Kasumi-1 (cell line): ENCODE data around the gene ALKBH4.
"Not testable (repeated sequence)": the region's sequence is repeated elsewhere in the genome, so short reads cannot be mapped to it uniquely, and the experiment has no call there.

Experiments
- DNase-seq, 2 experiments: peaks; one replicate each; lab custom pipeline; 2025; lab: John Stamatoyannopoulos, UW

The ALKBH4 gene

DNA sequence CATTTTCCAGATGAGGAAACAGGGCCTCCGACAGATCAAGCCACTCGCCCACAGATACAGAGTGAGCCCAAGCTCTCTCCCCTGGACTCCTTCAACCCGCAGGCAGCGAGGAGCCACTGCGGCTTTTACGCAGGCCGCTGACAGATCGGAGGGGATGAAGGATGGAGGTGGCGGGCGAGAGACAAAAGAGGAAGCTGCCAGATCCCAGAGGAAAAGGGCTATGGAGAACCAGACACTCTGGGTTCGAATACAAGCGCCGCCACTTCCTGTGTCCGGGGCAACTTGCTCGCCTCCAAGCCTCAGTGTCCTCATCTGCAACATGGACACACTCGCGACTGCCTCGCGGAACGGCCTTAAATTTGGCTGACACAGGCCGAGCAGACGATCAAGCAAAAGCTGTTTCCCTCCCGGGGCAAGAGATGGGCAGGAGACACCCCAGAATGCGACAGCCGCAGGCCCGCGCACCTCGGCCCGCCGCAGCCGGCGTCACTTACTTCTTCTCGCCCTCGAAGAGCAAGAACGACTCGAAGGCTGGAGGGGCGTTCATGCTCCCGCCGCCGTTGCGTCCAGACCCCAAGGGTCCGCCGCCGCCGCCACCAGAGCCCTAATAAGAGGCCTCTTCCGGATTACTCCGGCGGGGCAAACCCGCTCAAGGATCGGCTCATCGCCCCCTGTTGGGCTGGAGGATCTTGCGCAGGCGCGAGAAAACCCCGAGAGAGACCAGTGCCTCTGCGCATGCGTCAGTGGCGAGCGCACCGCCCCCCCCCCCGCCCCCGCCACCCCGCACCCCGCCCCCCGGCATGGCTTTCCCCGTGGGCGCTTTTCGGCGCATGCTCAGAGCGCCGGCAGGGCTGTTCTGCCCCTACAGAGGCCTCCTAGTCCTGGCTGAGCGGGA is 13.9 kb upstream of the ALKBH4 start, which contains the start of gene POLR2J:
POLR2J (minus strand) TSS at position 609 of the 895 bp plus-strand sequence; CDS start at position 547, 62 bp downstream.
- DNase-seq: not testable (repeated sequence)

DNA sequence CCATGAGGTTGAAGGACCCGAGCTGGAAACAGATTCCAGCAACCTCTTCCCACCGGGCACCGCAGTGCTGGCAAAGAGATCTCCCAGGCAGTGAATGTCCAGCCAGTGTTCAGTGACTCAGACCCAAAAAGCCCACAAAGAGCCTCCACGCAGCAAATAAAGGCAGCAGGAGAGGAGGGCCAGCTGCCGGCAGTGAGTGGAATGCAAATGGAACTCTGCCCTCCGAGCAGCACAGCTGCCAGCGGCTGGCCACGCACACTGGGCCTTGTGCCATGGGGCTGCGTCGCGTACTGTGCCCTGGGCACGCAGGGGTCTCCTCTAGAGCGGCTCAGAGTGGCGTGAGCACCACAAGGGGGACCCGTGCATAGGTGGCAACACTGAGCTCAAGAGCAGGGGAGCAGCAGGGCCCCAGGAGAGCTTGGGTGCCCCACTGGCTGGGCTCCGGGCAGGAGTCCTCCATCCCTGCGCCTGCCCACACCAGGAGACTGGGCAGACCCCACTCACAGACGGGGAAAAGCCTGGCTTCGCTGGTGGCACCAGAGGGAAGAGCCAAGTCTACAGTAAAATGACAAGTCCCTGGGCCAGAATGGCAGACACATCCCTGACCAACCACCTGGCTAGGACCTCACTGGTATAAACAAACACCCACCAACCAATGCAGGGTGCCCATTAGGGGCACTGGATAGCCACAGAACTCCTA is 10.2 kb upstream of the ALKBH4 start:
- DNase-seq: not testable (repeated sequence)

DNA sequence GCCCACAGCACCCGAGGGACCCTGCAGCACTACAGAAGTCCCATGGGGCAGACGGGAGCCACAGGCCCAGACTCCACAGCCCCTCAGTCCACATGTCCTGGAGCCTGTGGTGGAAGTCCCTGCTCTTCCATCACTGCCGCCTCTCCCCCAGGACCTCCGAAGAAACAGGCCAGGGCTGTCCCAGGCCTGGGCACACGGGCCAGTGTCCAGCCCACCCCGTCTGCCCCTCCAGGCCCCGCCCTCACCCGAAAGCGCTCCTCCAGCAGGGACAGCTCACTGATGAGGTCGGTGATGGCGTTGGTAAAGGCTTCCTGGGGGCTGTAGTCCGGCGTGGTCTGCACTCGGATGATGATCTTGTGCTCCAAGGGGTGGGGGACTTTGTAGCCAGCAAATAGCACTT is 9.5 kb upstream of the ALKBH4 start:
- DNase-seq: not testable (repeated sequence)

DNA sequence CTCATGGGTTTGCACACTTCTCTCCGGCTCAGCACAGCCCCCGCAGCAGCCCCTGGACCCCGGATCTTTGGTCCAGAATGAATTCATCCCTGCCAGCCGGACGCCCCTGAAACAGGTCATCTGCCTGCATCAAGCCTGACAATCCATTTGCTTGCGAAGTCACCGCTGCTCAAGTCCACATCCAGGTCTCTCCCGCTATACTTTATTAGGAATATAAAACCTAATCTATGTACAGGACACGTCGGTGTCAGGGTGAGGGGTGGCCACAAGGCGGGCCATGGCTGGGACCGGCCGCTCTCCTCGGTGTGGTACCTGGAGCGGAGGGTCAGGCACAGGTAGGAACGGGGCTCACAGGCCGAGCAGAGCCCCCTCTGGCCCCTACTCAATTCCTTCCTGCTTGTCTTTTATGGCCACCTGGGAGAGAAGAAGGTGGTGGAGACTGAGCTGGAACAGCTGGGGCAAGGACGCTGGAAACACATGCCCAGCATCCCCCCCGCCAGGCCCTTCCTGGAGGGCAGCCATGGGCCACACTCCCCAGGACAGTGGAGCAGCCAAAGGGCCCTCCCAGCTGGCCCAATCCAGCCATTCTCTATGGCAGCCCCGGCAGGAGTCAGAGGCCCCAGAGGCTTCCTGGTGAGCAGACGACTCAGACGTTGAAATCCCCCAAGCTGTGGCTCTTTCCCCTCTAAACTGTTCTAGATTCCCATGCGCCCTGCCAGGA is 8.8 kb upstream of the ALKBH4 start:
- DNase-seq: no peak

DNA sequence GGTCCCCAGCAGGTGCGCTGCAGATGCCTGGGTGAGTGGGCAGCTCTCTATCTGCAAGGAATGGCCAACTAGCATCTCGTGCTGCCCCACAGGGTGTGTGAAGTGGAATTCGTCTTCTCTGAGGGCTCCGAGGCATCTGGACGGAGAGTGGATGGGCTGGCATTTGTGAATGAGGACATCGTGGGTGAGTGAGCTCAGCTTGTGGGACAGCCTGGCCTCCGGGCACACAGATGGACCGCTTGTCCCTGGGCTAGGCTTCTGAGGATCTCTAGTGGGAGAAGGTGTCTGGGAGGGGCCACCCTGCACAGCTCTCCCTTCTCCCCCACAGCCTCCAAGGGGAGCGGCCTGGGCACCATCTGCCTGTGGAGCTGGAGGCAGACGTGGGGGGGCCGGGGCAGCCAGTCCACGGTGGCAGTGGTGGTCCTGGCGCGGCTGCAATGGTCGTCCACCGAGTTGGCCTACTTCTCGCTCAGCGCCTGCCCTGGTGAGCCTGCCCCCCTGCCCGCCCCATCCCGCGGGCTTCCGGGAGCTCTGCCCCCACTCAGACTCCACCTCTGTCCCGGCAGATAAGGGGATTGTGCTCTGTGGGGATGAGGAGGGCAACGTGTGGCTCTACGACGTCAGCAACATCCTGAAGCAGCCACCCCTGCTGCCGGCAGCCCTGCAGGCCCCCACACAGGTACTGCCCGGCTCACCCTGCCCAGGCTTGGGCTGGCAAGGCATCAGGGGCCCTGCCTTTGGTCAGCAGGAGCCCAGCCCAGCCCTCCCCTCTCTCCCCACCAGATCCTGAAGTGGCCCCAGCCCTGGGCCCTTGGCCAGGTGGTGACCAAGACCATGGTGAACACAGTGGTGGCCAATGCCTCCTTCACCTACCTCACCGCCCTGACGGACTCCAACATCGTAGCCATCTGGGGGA is 7.7 kb upstream of the ALKBH4 start:
- no peak for DNase-seq

DNA sequence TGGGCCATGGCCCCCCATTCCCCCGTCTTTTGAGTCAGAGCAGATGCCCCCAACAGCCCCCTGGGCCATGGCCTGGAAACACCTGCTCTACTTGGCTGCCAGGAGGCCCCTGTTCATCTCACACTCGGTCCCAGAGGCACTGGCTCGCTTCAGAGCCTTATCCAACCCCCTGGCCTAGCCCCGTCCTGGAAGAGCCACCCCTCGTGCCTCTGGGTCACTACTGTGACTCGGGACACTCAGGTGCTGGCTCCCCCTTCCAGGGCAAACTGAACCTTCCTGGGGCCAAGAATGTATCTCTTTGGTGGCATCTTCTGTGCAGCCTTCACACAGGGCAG is 7.1 kb upstream of the ALKBH4 start:
- no peak for DNase-seq

DNA sequence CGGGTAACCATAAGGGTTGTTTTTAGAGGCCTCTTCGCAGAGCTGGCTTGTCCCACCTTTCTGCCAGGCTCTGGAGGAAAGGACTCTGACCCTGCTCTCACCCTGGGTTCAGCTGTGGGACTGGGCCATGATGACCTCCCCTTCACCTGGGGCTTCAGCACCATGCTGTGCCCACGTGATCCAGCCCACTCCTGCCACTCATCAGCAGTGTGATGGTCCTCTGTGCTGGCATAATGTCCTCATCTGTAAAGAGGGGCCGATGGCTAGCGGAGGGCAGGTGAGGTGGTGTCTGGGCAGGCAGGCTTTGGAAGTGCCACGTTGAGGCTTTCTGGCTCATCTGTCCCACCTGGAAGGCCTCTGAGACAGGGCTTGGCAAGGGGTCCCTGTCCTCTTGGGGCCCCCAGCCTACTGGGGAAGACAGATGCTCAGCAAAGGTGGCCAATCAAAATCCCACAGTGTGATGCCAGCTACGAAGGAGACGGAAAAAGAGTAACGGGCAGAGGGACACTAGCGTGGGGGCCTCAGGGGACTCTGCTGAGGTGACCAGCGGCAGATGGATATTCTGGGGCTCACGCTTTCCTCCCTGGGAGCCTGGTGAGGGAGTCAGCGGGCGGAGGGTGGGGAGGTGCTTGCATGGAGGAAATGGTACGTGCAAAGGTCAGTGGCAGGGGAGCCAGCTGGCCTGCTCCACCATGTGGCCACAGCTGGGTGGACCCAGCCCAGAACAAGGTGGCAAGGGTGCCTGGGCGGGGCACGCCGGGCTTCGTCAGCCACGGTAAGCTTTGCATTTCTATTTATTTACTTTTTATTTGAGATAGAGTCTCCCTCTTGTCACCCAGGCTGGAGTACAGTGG is 5.5 kb upstream of the ALKBH4 start:
- DNase-seq: no peak

DNA sequence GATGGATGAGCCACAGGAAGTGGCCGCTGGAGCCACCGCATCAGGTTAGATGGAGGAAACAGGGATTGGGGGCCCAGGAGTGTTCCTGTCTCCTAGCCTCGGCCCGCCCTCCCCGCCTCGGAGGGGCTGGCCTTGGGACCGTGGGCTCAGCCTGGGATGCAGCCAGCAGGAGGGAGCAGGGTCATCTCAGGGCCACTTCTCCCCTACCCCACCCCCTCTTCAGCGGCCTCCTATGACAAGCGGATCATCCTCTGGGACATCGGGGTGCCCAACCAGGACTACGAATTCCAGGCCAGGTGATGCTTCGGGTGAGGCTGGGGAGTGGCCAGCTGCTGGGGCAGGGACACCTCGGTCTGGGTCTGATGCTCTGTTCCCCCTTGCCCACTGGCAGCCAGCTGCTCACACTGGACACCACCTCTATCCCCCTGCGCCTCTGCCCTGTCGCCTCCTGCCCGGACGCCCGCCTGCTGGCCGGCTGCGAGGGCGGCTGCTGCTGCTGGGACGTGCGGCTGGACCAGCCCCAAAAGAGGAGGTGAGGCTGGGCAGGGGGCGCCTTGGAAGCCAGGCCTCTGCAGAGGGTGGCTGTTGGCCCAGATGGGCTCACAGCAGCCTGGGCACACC is 4.8 kb upstream of the ALKBH4 start:
- no peak for DNase-seq

DNA sequence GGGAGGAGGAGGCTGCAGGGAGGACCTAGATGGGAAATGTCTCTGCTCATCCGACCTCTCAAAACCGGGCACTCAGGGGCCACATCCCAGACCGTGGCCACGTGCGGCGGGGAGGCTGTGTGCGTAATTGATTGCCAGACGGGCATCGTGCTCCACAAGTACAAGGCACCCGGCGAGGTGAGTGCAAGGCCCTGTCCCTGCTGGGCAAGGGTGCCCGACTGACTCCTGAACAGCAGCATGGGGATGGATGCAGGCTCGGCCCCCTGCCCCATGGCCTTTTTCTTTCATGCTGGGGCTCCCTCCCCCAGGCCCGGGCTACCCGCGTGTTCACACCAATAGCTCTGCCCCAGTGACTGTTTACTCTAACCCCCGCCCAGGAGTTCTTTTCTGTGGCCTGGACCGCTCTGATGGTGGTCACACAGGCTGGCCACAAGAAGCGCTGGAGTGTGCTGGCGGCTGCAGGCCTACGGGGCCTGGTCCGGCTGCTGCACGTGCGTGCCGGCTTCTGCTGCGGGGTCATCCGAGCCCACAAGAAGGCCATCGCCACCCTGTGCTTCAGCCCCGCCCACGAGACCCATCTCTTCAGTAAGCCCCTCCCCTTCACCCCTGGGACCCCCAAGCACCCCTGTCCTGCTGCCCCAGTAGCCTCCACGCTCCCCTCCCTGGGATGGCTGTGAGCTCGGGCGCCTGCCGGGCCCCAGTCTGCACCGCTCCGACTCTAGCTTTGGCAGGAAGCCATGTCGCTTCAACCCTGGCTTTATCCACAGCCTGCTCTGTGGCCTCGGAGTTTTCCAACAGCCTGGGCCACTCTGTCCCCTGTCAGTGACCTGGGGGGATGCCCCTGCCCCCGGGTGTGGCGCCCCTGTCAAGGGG is 4.1 kb upstream of the ALKBH4 start:
- DNase-seq: no peak

DNA sequence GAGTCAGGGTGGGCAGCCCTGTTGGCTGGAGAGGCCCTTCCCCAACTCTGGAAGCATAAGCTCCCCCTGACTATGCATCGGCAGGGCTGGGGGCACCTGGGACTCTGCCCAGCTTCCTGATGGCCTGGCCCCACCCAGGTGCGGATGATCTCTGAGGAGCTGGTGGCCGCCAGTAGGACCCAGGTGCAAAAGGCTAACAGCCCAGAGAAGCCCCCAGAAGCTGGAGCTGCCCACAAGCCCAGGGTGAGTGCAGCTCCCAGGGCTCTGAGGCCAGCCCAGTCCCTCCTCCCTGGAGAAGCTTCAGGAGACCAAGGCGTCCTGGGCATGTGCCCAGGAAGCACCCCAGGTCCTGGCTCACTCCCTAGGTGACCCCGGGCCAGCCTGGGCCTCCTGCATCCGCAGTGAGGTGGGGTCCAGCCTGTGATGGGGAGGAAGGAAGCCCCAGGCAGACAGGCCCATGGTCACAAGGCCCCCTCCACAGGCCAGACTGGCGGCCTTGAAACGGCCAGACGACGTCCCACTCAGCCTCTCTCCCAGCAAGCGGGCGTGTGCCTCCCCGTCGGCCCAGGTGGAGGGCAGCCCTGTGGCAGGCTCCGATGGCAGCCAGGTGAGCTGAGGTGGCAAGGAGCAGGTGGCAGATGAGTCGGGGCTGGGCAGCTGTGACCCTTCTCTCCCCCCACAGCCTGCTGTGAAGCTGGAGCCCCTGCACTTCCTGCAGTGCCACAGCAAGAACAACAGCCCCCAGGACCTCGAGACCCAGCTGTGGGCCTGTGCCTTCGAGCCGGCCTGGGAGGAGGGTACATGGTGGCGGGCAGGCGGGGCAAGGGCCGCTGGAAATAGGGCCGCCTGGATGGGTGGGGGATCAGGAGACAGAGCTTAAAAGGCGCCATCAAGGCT is 3.2 kb upstream of the ALKBH4 start:
- DNase-seq: no peak

DNA sequence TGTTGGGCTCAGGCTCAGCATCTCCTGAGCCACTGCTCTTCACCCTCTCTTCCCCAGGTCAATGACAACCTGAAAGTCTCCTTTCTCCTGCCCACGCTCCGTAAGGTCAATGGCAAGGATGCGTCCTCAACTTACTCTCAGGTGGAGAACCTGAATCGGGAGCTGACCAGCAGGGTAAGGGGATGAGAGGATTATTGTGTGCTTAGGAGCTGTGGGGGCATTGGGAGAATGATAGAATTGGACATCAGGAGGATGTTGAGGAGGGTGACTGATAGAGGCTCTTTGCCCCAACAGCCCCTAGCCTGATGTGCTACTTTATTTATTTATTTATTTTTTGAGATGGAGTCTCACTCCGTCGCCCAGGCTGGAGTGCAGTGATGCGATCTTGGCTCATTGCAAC is 1.4 kb upstream of the ALKBH4 start:
- DNase-seq: no peak

DNA sequence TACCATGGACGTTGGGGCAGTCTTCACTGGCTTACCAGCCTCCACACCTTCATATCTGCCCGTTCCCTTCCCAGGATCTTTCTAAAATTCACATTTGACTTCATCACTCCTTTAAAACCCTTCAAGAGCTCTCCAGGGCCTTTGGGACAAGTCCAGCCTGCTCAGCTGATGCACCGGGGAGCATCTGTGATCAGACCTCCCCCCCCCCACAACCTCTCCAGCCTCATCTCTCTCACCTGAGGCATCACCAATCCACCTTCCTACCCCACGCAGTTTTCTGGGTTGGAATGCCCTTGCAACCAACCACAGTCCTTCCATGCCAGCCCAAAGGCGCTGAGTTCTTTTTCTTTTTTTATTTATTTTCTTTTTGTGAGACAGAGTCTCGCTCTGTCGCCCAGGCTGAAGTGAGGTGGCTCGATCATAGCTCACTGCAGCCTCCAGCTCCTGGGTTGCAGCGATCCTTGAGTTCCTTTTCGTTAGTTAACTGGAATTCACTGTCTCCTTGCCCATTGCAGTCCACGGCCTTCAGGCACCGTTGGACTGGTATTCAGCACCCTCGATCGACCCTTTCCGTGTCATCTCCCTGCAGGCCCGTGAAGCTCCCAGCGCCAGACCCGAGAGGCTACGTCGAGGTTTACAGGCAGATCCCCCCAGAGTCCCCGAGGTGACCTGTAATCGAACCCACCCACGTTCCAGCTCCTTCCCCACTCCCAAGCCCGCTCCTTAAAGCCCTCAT is 654 bp downstream of the ALKBH4 start:
- DNase-seq: peak in 1 of 2 experiments; percentile 28

DNA sequence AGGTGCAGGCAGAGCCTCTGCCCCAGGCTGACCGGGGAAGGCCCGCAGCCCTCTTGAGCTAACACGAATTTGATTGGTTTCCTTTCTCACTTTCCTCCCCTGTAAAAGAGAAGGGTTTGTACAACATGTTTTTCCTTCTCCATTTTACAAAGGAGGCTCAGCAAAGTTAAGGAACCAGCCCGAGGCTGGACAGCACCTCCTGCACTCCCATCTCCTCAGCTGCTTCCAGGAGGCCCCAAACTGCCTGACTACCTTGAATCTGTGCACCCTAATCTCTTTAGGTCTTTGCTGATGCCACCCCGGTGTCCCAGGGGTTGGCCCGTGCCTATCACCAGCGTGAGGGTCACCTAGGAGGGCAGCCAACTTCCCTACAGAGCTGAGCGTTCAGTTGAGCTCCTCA is 4.2 kb downstream of the ALKBH4 start:
- no peak for DNase-seq

DNA sequence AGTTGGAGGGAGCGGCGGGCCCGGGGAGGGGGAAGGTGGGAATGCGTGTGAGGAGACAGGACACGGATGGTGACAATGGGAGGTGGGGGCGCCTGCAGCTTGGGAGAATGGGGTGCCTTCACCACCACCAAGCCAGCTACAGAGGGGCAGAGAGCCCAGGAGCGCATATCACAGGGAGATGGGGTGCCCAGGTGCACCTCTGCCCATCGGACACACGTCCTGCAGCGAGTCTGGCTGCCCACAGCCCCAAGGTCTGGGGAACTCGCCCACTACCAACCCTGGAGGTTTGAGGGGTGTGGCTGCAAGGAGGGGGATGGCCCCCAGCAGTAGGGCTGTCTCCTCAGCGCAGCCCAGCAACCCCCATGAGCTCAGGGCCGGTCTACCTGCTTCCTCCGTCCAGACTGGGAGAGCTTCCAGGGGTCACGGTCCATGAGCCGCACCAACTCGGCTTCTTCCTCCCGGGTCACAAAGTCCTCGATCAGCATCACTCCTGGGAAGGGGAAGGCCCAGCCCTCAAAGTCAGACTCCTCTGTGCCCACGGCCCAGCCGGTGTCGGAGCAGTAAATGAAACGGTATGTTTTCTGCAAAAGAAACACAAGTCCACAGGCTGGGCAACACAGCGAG is 5.3 kb downstream of the ALKBH4 start:
- no peak for DNase-seq

DNA sequence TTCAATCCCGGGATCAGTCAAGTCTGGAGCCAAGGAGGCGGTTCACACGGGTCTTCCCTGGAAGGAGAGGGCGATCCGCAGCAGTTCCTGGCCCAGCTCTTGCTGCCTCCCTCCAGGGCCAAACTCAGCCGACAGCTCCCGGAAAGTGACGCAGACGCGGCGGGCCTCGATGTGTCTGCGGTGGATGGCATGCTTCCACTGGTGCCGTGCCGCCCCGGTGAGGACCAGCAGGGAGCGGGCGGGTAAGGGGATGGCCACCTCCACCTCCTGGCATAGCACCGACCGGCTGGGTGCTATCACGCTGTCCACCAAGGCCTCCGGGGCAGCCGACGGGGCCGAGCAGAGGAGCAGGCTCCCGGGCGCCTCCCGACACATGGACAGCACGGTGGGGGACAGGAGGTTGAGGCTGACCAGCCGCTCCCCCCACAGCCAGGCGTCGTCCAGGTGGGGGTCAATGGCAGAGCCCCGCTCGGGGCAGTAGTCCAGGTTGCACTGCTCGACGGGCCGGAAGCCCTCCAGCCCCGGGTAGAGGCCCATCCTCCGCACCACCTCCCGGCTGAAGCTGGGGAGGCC is 7.2 kb downstream of the ALKBH4 start:
- no peak for DNase-seq

DNA sequence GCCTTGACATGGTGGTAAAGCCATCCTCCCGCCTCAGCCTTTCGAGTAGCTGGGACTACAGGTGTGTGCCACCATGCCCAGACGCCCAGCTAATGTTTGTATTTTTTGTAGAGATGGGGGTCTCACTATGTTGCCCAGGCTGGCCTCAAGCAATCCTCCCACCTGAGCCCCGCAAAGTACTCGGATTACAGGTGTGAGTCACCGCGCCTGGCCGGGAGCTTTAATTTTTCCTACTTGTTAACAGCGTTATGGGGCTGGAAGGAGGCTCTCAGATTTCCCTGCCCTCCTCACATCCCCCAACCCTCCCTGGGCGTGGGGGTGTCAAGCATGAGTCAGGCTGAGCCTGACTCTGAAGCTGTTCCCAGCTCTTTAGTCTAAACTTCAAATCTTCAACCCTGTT is 8.3 kb downstream of the ALKBH4 start:
- DNase-seq: no peak

DNA sequence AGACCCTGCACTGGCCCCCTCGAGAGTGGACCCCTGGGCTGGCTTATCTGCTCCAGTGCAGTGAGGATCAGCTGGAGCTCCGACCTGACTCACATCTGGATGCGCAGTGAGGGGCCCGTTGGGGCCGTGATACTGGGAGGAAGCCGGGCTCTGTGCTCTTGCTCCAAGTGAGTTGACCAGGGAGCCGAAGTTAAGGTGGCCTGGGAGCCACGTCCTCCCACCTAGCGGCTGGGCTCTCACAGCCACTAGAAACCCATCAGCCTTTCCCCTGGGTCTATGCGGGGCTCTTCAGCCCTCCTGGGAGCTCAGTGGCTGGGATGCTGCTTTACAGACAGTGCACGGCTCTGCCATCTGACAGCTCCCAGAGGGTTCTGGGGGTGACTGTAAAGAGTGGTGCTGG is 9.1 kb downstream of the ALKBH4 start:
- no peak for DNase-seq
